SU-DHL-6 (cell line): ENCODE results near the gene SHMT2.

Source experiments
- H2AFZ ChIP-seq: fragments of 200-600 bp; sonication (generic); 2 replicates; pipeline ENCODE4 v1.6.1; 2014; ENCODE audit warnings: low read depth, mild to moderate bottlenecking, moderate library complexity, mixed read lengths, antibody characterized with exemption, low read length; ENCODE audit not compliant: severe bottlenecking
- H3F3A ChIP-seq: fragments of 200-600 bp; shearing (Covaris generic); 2 replicates; pipeline ENCODE4 v1.6.0; 2016; ENCODE audit warnings: antibody characterized with exemption, mild to moderate bottlenecking; ENCODE audit not compliant: insufficient read depth
- H3K27ac ChIP-seq: fragments of 200-600 bp; sonication (generic); 2 replicates; pipeline ENCODE4 v1.5.1; 2016; ENCODE audit warnings: low read depth, mild to moderate bottlenecking, low read length, moderate library complexity, mixed read lengths
- H3K27me3 ChIP-seq: fragments of 200-600 bp; sonication (generic), shearing (Covaris generic); 2 replicates; pipeline ENCODE4 v1.6.0; 2014; ENCODE audit warnings: mild to moderate bottlenecking, low read length
- H3K36me3 ChIP-seq: fragments of 200-600 bp; sonication (generic); 2 replicates; pipeline ENCODE4 v1.6.1; 2014; ENCODE audit warnings: mild to moderate bottlenecking, low read length, mixed read lengths
- H3K4me2 ChIP-seq: fragments of 300-600, 200-600 bp; shearing (Covaris generic), sonication (generic); 2 replicates; pipeline ENCODE4 v1.6.0; 2014; ENCODE audit warnings: low read length, low read depth, mild to moderate bottlenecking; ENCODE audit not compliant: poor library complexity, severe bottlenecking
- H3K4me3 ChIP-seq: fragments of 200-600 bp; sonication (generic); 2 replicates; pipeline ENCODE4 v1.5.1; 2014; ENCODE audit warnings: antibody characterized with exemption, low read length, mild to moderate bottlenecking, mixed read lengths; ENCODE audit not compliant: insufficient read depth, poor library complexity, severe bottlenecking
- H3K79me2 ChIP-seq: fragments of 200-600 bp; sonication (generic); 2 replicates; pipeline ENCODE4 v1.6.1; 2014; ENCODE audit warnings: mild to moderate bottlenecking, low read length, moderate library complexity; ENCODE audit not compliant: insufficient read depth
- H3K9ac ChIP-seq: fragments of 200-600 bp; sonication (generic); 2 replicates; pipeline ENCODE4 v1.7.0; 2014; ENCODE audit warnings: mild to moderate bottlenecking, low read length
- H3K9me2 ChIP-seq: fragments of 200-600 bp; sonication (generic); replicated peaks from 2 replicates; pipeline ENCODE4 v1.6.1; 2014; ENCODE audit warnings: low read length; ENCODE audit not compliant: insufficient read depth
- H3K9me3 ChIP-seq: fragments of 200-600 bp; sonication (generic); 2 replicates; pipeline ENCODE4 v1.6.1; 2014; ENCODE audit warnings: low read length, mixed read lengths; ENCODE audit not compliant: insufficient read depth
- H4K20me1 ChIP-seq: fragments of 200-600 bp; sonication (generic); 2 replicates; pipeline ENCODE4 v1.6.1; 2014; ENCODE audit warnings: low read depth, mild to moderate bottlenecking, antibody characterized with exemption, low read length, moderate library complexity, mixed read lengths
- CTCF ChIP-seq: fragments of 200-600 bp; sonication (generic); IDR thresholded peaks from one replicate; pipeline ENCODE4 v1.5.1; 2017; ENCODE audit warnings: antibody characterized with exemption, mild to moderate bottlenecking, low read length, moderate library complexity; ENCODE audit not compliant: insufficient read depth, poor library complexity, severe bottlenecking
- EZH2phosphoT487 ChIP-seq: fragments of 200-600 bp; sonication (generic), shearing (Covaris generic); conservative IDR thresholded peaks from 2 replicates; pipeline ENCODE4 v1.6.1; 2018; ENCODE audit warnings: mild to moderate bottlenecking, antibody characterized with exemption, low read length, moderate library complexity, mixed read lengths

Gene SHMT2

GRCh38 chr12:57196439-57196838, 33.1 kb upstream of the SHMT2 start:
- no peaks in the 10 kb centered on the region for H4K20me1 ChIP-seq
- TF ChIP-seq CTCF: no peak
- no peak for TF ChIP-seq EZH2phosphoT487
- no peaks in the 10 kb centered on the region for H3K9me3 ChIP-seq
- H3K27me3 ChIP-seq: no peaks in the 10 kb centered on the region; the same call in 1 of the 2 replicates
- no peaks in the 10 kb centered on the region for H3K79me2 ChIP-seq
- no peak overlapping the region for H3K4me3 ChIP-seq
- no peak overlapping the region for H3K4me2 ChIP-seq
- no peak overlapping the region for H3K9ac ChIP-seq
- H3F3A ChIP-seq: no peaks in the 10 kb centered on the region
- H3K27ac ChIP-seq: no peak overlapping the region
- no peaks in the 10 kb centered on the region for H3K9me2 ChIP-seq
- no peak overlapping the region for H2AFZ ChIP-seq
- H3K36me3 ChIP-seq: no peaks in the 10 kb centered on the region

DNA sequence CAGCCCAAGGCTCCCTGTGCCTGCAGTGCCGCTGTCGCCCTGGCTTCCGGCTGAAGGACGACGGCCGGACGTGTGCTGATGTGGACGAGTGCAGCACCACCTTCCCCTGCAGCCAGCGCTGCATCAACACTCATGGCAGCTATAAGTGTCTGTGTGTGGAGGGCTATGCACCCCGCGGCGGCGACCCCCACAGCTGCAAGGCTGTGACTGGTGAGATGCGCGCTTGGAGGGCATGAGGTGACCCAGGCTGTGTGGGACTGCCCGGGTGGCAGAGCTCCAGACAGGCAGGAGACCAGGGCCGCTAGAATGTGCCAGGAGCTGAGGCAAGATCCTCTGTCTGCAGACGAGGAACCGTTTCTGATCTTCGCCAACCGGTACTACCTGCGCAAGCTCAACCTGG, 32.6 kb upstream of the SHMT2 start:
- TF ChIP-seq CTCF (no peak), EZH2phosphoT487 (no peak)
- H4K20me1 ChIP-seq: no peaks in the 10 kb centered on the region

GRCh38 chr12:57198329-57198728, 31.2 kb upstream of the SHMT2 start:
- TF ChIP-seq EZH2phosphoT487: no peak
- TF ChIP-seq CTCF: no peak
- Histone ChIP-seq H3K9ac (no peak overlapping the region), H3K9me2 (no peaks in the 10 kb centered on the region), H3K9me3 (no peaks in the 10 kb centered on the region), H3K36me3 (no peaks in the 10 kb centered on the region), H3K4me3 (no peak overlapping the region), H4K20me1 (no peaks in the 10 kb centered on the region), H3K27me3 (no peaks in the 10 kb centered on the region), H3K4me2 (no peak overlapping the region), H3K27ac (no peak overlapping the region), H3F3A (no peaks in the 10 kb centered on the region), H3K79me2 (no peaks in the 10 kb centered on the region), H2AFZ (no peak overlapping the region)

More for the DNA sequence above, 32.6 kb upstream of the SHMT2 start:
- Histone ChIP-seq H3K4me3 (no peak overlapping the region), H3K9me3 (no peaks in the 10 kb centered on the region), H3F3A (no peaks in the 10 kb centered on the region), H3K4me2 (no peak overlapping the region), H3K36me3 (no peaks in the 10 kb centered on the region), H3K9ac (no peak overlapping the region), H3K27ac (no peak overlapping the region), H2AFZ (no peak overlapping the region), H3K27me3 (no peaks in the 10 kb centered on the region; the same call in 1 of the 2 replicates), H3K9me2 (no peaks in the 10 kb centered on the region), H3K79me2 (no peaks in the 10 kb centered on the region)

GRCh38 chr12:57199191-57199590, 30.3 kb upstream of the SHMT2 start:
- no peaks in the 10 kb centered on the region for H3K79me2 ChIP-seq
- no peaks in the 10 kb centered on the region for H3K9me3 ChIP-seq
- no peaks in the 10 kb centered on the region for H3K9me2 ChIP-seq
- no peak overlapping the region for H3K9ac ChIP-seq
- no peak overlapping the region for H3K4me2 ChIP-seq
- H4K20me1 ChIP-seq: no peaks in the 10 kb centered on the region
- no peak overlapping the region for H2AFZ ChIP-seq
- no peaks in the 10 kb centered on the region for H3F3A ChIP-seq
- TF ChIP-seq CTCF: no peak
- TF ChIP-seq EZH2phosphoT487: no peak
- H3K36me3 ChIP-seq: no peaks in the 10 kb centered on the region
- H3K27ac ChIP-seq: no peak overlapping the region
- H3K4me3 ChIP-seq: no peak overlapping the region
- H3K27me3 ChIP-seq: no peaks in the 10 kb centered on the region
